GM19467 (cell line): ENCODE measurements around the gene ABCF3.
"Not testable (repeated sequence)": the region's sequence is repeated elsewhere in the genome, so short reads cannot be mapped to it uniquely, and the experiment has no call there.

Source experiments
- ATAC-seq: cut with Tn5 transposase; IDR thresholded peaks from one replicate; pipeline ENCODE4 v1.9.1; 2021; ENCODE audit warnings: mild to moderate bottlenecking, moderate library complexity; ENCODE audit not compliant: unreplicated experiment

ABCF3 gene, protein sequence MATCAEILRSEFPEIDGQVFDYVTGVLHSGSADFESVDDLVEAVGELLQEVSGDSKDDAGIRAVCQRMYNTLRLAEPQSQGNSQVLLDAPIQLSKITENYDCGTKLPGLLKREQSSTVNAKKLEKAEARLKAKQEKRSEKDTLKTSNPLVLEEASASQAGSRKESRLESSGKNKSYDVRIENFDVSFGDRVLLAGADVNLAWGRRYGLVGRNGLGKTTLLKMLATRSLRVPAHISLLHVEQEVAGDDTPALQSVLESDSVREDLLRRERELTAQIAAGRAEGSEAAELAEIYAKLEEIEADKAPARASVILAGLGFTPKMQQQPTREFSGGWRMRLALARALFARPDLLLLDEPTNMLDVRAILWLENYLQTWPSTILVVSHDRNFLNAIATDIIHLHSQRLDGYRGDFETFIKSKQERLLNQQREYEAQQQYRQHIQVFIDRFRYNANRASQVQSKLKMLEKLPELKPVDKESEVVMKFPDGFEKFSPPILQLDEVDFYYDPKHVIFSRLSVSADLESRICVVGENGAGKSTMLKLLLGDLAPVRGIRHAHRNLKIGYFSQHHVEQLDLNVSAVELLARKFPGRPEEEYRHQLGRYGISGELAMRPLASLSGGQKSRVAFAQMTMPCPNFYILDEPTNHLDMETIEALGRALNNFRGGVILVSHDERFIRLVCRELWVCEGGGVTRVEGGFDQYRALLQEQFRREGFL

DNA sequence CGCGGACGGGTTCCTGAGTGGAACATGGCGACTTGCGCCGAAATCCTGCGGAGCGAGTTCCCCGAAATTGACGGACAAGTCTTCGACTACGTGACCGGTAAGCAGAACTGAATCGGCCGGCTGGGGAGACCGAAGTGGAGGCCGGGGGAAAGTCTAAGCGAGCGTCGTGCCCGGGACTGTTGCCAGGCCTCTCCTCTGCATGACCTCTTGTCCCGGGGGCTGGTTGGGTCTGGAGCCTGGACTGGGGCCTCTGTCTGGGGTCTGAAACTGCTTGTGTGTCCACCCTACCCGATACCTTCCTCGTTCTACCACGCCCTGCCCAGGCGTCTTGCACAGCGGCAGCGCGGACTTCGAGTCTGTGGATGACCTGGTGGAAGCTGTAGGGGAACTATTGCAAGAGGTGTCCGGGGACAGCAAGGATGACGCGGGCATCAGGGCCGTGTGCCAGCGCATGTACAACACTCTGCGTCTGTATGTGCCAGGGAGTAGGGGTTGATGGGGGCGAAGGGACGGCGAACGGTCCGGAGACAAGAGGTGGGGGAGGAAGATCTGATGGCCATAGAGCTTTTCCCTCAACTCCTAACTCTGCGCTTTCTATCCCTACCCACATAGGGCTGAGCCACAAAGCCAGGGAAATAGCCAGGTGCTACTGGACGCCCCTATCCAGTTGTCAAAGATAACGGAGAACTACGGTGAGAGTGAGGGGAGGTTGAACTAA lies at the start of gene ABCF3:
Gene ABCF3, plus strand, starts transcription at position 16 of the 718 bp plus-strand sequence. Its CDS starts 9 bp downstream, at position 25.
- peak; percentile 16 for ATAC-seq

DNA sequence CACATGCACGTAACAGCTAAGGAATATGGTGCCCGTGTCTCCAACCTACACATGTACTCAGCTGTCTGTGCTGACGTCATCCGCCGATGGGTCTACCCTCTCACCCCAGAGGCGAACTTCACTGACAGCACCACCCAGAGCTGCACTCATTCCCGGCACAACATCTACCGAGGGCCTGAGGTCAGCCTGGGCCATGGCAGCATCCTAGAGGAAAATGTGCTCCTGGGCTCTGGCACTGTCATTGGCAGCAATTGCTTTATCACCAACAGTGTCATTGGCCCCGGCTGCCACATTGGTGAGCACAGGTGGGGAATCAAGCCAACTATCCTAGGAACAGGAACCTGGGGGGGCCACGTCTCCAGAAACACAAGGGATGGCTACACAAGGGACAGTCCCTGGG lies 45.6 kb upstream of the ABCF3 start:
- ATAC-seq, result no peak

DNA sequence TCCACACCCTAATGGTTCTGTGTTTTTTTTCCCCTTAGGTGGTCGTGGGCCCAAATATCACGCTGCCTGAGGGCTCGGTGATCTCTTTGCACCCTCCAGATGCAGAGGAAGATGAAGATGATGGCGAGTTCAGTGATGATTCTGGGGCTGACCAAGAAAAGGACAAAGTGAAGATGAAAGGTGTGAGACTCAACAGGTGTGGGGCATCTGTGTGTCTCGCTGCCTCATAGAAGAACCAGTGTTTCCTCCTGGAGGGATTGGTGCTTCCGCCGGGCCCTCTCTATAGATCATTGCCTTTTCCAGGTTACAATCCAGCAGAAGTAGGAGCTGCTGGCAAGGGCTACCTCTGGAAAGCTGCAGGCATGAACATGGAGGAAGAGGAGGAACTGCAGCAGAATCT lies 43.8 kb upstream of the ABCF3 start:
- ATAC-seq, result no peak

DNA sequence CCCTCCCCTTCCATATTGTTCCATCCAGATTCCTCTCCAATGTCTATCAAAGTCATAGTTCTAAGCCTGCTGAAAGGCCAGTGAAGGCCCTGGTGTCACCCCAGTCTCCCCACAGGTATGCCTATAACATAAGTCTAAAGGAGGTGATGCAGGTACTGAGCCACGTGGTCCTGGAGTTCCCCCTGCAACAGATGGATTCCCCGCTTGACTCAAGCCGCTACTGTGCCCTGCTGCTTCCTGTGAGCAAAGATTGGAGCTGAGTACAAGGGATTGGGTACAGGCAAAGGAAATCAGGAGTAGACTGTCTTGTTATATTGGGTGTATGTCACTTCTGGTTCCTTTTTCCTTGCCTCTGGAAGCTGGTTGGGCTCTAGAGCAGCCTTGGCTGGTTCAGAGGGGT lies 42.7 kb upstream of the ABCF3 start:
- no peak for ATAC-seq

DNA sequence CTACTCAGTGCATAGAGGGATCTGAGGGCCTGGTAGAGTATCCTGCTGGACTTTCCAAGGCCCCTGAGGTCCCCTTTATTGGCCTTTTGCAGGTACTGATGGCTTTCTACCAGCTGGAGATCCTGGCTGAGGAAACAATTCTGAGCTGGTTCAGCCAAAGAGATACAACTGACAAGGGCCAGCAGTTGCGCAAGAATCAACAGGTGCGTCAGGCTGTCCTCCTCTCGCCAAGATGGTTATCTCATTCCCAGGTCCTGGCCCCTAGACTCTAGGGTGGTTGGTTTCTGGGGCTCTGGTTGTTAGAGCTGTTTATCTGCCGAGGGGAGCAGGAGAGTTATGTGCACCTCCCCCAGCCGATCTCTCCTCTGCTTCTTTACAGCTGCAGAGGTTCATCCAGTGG lies 41.5 kb upstream of the ABCF3 start:
- ATAC-seq, result no peak

DNA sequence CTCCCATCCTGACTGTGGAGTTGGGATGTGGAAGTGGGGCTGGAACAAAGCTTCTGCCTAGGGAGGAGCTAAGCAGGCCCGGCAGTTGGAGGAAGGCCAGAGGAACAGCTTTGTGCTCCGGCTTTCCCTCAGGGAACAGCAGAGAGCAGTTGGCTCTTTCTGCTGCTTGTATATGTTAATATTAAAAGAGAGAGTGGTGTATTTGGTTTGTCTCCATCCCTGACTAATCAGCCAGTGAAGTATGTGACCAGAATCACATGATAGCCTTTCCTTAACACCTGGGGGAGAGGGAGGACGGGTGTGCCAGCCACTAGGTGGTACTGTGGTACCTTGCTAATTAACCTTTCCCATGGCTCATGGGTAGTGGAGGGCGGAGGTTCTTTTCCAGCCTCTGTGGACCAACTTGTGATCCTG lies 40.9 kb upstream of the ABCF3 start:
- ATAC-seq, result no peak

DNA sequence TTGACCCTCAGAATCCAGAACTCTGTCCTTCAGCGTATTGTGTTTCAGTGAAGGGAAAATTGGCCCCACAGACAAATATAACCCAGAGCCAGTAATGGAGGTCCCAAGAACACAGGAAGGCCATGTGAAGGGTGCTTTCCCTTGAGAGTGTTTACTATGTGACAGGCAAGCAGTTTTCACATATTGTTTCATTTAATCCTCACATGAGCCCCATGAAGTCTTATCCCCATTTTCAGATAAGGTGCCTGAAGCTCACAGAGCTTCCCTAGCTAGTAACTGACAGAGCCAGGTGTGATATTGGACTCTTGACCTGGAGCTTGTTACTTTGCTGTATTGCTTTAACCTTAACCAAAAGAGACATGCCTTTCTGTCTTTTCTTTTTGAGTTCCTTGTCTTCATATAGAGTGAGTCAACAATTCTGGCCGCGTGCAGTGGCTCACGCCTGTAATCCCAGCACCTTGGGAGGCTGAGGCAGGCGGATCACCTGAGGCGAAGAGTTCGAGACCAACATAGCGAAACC lies 40.2 kb upstream of the ABCF3 start:
- ATAC-seq, result no peak

DNA sequence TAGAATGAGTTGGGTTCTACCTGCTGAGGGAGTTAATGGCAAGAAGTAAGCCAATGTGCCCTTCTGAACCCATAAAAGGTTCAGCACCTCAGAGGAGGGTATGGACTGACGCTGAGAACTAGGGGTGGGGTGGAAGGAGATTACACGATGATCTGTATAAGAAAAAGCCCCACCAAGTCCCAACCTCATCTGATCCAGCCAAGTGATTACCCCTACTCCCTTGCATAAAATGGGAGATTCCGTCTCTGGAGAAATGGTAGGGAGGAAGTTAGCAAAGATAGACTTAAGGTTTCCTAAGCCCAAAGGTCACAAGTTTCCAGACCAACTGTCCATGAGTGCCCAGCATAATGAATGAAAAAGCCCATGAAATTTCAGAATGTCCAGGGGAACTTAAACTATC lies 37.9 kb upstream of the ABCF3 start:
- ATAC-seq, result no peak

DNA sequence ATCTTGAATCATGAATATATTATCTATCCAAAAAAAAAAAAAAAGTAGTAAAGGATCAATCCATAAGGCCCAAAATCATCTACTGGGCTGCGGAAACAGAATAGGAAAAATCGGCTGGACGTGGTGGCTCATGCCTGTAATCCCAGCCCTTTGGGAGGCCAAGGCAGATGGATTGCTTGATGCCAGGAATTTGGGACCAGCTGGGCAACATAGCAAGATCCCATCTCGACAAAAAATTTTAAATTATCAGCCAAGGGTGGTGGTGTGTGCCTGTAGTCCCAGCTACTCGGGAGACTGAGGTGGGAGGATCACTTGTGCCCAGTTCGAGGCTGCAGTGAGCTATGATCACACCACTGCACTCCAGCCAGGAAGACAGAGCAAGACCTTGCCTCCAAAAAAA lies 36.9 kb upstream of the ABCF3 start:
- no peak for ATAC-seq

DNA sequence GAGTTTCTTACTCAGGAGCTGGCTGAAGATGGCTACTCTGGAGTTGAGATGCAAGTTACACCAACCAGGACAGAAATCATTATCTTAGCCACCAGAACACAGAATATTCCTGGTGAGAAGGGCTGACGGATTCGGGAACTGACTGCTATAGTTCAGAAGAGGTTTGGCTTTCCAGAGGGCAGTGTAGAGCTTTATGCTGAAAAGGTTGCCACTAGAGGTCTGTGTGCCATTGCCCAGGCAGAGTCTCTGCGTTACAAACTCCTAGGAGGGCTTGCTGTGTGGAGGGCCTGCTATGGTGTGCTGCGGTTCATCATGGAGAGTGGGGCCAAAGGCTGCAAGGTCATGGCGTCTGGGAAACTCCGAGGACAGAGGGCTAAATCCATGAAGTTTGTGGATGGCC lies 36.2 kb upstream of the ABCF3 start:
- ATAC-seq, result not testable (repeated sequence)

DNA sequence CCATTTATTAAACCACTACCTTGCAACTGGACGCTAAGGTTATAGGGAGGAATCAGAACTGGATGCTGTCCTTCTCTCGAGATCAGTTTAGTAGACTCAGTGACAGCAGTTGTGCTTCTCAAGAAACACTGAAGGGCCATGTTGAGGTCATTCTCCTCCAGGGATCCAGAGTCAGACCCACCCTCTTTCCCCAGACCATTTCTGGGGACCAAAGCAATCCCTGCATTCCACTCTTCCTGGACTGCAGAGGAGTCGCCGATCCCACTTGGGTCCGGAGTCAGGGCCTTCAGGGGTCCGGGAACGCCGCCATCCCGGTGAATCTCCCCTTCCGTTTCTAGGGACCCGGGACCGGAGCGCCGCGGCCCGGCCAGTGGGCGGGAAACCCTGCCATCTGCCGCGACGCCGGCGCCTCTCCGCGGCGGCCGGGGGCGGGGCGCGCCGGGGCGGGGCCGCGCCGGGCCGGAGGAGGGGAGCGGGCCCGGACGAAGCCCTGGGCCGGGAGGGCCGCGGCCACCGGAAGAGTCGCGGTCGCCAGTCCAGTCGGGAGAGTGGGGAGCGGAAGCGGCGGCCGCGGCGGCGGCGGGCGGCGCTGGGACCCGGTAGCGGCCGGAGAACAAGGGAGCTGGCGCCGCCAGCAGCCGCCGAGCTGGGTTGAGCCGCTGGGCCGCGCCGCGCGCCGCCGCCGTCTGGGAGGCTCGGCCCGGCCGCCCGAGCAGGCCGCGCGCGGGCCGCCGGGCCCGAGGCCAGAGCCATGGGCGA lies 30.9 kb upstream of the ABCF3 start, which contains the start of gene DVL3:
Gene DVL3, plus strand, starts transcription at position 493 of the 759 bp plus-strand sequence. Its CDS starts 259 bp downstream, at position 752.
- ATAC-seq, result peak; percentile 76

DNA sequence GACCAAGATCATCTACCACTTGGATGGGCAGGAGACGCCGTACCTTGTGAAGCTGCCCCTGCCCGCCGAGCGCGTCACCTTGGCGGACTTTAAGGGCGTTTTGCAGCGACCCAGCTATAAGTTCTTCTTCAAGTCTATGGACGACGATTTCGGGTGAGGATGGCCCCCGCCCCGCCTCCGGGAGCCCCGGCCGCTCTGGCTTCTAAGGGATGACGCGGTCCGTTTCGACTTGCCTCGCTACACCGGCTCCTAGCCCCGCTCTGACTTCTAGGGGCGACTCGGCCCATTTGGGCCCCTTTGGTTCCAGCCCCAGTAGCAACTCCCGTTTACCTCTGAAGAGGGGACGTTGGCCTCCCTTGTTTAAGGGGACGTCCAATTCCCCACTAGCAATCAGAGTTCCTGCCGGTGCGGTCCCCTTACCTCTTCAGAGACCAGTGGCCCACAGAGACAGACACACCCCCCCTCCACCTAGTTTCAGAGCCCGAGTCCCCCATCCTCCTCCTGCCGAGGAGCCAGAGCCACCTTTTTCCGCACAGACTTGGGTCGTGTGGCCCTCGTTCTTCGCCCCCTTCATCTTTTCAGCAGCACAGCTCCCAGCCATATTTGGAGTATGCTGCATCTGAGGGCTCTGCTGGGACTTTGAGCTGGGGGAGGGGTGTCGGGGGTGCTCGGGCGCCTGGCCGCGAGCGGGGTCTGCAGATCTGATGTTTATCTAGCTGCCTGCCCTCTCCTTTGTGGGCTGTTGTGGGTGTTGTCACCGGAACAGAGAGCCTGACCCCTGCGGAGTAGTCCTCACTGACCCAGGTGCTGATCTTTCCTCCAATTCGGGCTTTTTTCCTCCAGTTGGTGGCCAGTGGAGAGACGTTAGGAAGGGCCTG lies 30.1 kb upstream of the ABCF3 start:
- ATAC-seq, result peak; percentile 29

DNA sequence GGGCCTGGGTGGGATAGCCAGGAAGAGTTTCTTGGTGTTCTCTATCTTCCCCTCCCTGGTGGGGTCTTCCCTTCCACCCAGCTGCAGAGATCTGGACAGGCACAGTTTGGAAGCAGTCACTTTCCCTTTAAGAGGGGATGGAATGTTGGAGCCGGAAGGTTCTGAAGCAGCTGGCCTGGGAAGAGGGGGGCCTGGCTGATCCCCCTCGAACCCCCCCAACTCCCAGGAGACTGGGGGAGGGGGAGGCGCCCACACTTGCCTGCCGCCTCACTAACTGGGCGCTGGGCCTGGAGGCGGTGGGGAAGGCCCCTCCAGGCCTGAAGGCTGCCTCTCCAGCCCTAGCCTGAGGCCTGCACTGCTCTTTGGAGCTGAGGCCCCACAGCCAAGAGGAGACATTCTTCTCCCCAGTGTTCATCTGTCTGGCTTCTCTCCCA lies 29.5 kb upstream of the ABCF3 start:
- ATAC-seq, result no peak

DNA sequence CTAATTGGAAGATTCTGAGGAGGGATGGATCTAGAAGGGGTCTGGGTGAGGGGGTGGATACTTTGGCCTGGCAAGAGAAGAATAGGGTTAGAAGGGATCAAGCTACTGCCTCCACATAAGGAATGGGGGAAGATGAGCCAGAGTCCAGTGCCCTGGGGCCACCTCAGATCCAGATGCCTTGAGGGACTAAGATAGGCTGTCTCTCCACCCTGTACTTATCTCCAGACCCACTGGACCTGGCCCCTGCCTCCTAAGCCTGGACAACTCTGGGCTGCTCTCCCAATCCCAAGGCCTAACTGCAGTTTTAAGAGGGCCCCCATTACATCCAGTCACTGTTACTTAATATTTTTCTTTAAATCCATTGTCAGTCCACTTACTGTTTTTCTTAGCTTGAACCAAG lies 28.8 kb upstream of the ABCF3 start:
- ATAC-seq, result no peak

DNA sequence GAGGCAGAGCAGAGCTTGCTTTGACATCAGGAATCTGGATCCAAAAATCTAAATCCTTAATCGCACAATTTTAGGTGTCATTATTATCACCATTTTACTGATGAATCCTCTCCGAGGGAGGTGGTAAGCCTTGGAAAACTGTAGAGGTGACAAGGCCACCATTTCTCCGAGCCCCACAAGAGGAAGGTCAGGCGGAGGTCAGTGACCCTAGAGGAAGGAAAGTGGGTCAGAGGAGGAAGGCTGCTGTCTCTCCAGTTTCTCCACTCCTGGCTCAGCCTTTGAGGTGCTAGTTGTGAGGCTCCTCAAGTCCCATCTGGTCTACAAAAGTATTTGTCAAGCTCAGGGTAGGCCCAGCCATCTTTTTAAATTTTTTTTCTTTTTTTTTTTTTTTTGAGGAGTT lies 27.6 kb upstream of the ABCF3 start:
- no peak for ATAC-seq

DNA sequence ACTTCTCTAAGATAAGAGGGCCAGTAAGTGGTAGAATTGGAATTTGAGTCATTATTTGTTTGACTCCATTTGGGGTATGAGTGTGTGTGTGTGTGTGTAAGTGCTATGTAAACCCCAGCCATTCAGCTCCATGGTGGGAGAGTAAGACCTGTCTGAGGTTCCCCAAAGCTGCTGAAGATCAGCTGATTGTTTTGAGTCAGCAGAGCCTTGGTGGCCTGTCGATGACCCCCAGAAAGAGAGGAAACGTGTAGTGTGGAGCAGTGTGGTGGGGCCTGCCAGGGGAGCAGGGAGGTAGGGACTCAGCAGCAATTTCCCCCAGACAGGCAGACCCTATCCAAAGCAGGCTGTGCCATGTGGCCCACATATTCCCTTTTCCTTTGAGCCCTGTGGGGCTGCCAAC lies 25.5 kb upstream of the ABCF3 start:
- ATAC-seq, result no peak

DNA sequence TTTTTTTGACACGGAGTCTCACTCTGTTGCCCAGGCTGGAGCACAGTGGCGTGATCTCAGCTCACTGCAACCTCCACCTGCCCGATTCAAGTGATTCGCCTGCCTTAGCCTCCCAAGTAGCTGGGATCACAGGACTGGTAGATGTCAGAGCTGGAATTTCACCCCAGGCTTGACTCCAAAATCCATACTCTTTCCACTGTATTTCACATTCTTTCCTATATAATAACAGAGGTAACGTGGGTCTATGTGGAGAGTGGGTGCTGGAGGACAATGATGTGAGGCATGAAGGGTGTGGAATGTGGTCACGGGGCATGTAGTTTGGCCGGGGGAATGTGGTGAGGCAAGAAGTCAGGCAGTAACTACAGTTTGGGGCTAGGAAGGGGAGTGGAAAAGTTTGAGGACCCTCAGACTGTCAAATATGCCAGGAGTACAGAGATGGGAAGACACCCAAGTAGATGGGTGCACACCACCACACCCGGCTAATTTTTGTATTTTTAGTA lies 23.4 kb upstream of the ABCF3 start:
- not testable (repeated sequence) for ATAC-seq

DNA sequence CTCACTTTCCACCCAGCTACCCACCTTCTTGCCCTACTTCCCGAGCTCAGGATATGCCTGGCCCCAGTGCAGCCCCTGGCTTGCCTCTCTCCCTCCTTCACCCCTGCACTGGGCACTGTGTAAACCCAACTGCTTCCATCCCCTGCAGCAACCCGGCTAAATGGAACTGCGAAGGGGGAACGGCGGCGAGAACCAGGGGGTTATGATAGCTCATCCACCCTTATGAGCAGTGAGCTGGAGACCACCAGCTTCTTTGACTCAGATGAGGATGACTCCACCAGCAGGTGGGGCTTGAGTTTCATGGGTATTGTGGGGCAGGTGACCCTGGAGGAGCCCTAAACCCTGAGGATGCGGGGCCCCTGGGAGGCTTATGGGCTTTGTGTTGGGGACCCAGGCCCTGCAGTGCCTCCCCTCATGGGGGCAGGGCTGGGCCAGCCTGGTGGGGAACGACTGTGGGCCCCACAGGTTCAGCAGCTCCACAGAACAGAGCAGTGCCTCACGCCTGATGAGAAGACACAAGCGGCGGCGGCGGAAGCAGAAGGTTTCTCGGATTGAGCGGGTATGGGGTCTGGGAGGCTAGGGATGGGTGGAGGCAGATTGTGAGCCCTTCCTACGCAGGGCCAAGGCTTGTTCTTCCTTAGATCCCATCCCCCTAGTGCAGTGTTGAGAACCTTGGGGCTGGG lies 21.2 kb upstream of the ABCF3 start:
- no peak for ATAC-seq

DNA sequence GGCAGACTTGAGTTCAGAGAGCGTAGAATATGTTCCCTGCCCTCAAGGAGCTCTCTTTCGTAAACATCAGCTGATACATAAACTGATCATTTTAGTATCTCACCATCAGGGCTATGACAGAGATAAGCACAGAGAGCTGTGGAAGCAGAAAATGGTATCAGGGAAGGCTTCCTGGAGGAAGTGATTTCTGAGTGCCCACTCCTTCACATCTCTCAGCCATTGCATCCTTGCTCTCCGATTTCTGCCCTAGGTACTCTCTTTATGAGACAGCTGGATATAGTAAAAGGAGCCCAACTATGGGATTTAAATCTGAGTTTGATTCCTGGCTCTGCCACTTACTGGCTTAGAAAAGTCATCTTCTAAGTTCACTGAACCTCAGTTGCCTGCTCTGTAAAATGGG lies 20.5 kb upstream of the ABCF3 start:
- ATAC-seq, result no peak
